GM12878 (cell line): Measurements from ENCODE around the gene SHC3.

Source experiments
- BMI1 ChIP-seq: fragments of 450-650 bp; IDR thresholded peaks from 2 replicates; pipeline ENCODE4 v1.6.1; 2016; ENCODE audit warnings: mild to moderate bottlenecking, moderate library complexity, borderline replicate concordance
- CTCF ChIP-seq, 3 experiments: IDR thresholded peaks in 2 of 3; conservative IDR thresholded peaks in 1 of 3; 2 replicates each; pipeline ENCODE4 v1.5.1; 2011; ENCODE audit warnings: low read depth in 3 of 3, low read length in 3 of 3, mild to moderate bottlenecking in 3 of 3, control low read depth in 2 of 3, moderate library complexity in 2 of 3, inconsistent platforms in 1 of 3, mixed read lengths in 1 of 3; ENCODE audit not compliant: control insufficient read depth in 2 of 3, insufficient read depth in 1 of 3; ENCODE audit errors: extremely low read depth in 1 of 3
- EGR1 ChIP-seq, 2 experiments: IDR thresholded peaks; 1 replicate in 1 of 2; 2 replicates in 1 of 2; pipeline ENCODE4 v1.6.1; 2011 to 2012; ENCODE audit warnings: low read depth in 2 of 2, low read length in 2 of 2, borderline replicate concordance in 1 of 2, mild to moderate bottlenecking in 1 of 2, moderate library complexity in 1 of 2
- EZH2 ChIP-seq: IDR thresholded peaks from 2 replicates; pipeline ENCODE4 v1.6.1; 2012; ENCODE audit warnings: low read depth, mild to moderate bottlenecking, control low read depth, inconsistent platforms, low read length, borderline replicate concordance; ENCODE audit not compliant: control insufficient read depth
- KDM1A ChIP-seq: fragments of 200-600 bp; sonication (generic); IDR thresholded peaks from 2 replicates; pipeline ENCODE4 v1.6.1; 2016; ENCODE audit warnings: borderline replicate concordance
- MAX ChIP-seq: IDR thresholded peaks from 2 replicates; pipeline ENCODE4 v1.6.1; 2012; ENCODE audit warnings: low read depth, low read length, improper control_type of control experiment
- MTA3 ChIP-seq: IDR thresholded peaks from 2 replicates; pipeline ENCODE4 v1.6.1; 2012; ENCODE audit warnings: low read length, inconsistent platforms, borderline replicate concordance
- NR2C2 ChIP-seq: IDR thresholded peaks from 2 replicates; pipeline ENCODE4 v1.6.1; 2011; ENCODE audit warnings: borderline replicate concordance, low read depth; ENCODE audit not compliant: control insufficient read depth, insufficient read length
- POLR2AphosphoS5 ChIP-seq: IDR thresholded peaks from 2 replicates; pipeline ENCODE4 v1.6.1; 2011; ENCODE audit warnings: mild to moderate bottlenecking, low read length, inconsistent platforms
- SMAD5 ChIP-seq: IDR thresholded peaks from 2 replicates; pipeline ENCODE4 v1.6.1; 2016; ENCODE audit warnings: antibody characterized with exemption, low read depth
- SREBF2 ChIP-seq: IDR thresholded peaks from 2 replicates; pipeline ENCODE4 v1.6.1; 2012; ENCODE audit warnings: mild to moderate bottlenecking, low read length
- SRF ChIP-seq, 2 experiments: IDR thresholded peaks; 2 replicates each; pipeline ENCODE4 v1.6.1; 2011; ENCODE audit warnings: low read depth in 2 of 2, low read length in 2 of 2, mild to moderate bottlenecking in 1 of 2, moderate library complexity in 1 of 2

- no peak for TF ChIP-seq MAX
- no peak for TF ChIP-seq NR2C2
- TF ChIP-seq CTCF (IDR thresholded peaks at IDR 0.05 in 2 of 3, conservative IDR thresholded peaks at IDR 0.05 in 1 of 3; ENCODE audit: control insufficient read depth in 2 of 3, extremely low read depth in 1 of 3, insufficient read depth in 1 of 3, low read depth in 3 of 3, low read length in 3 of 3) = no peak
- TF ChIP-seq BMI1 = no peak
- no peak for TF ChIP-seq POLR2AphosphoS5
- no peak for TF ChIP-seq EZH2
- no peak for TF ChIP-seq SREBF2
- no peak for TF ChIP-seq EGR1 (IDR thresholded peaks at IDR 0.05; ENCODE audit: borderline replicate concordance in 1 of 2, low read depth in 2 of 2, low read length in 2 of 2)
- TF ChIP-seq SMAD5 = no peak
- TF ChIP-seq MTA3 = no peak
- TF ChIP-seq KDM1A = no peak
- TF ChIP-seq SRF (IDR thresholded peaks at IDR 0.05; ENCODE audit: low read depth in 2 of 2, low read length in 2 of 2) = no peak
Observed at GRCh38 chr9:89008055-89008743, 170.4 kb downstream of the SHC3 start.
